OCI-LY3 (cell line): ENCODE measurements around the gene LRRC61.

Experiments
- EZH2phosphoT487 ChIP-seq: fragments of 200-600 bp; shearing (Covaris generic); IDR thresholded peaks from 2 replicates; pipeline ENCODE4 v1.6.1; 2018; ENCODE audit warnings: antibody characterized with exemption, mixed run types, low read depth
- TF ChIP-seq, protein P1 (sequence below): fragments of 200-600, 300-600 bp; sonication (generic); IDR thresholded peaks from 2 replicates; pipeline ENCODE4 v1.5.1; 2014; ENCODE audit warnings: antibody characterized with exemption, low read length, low read depth

GRCh38 chr7:150338166-150338829, 15.1 kb downstream of the LRRC61 start:
- TF ChIP-seq EZH2phosphoT487: no peak
- TF ChIP-seq, protein P1, sequence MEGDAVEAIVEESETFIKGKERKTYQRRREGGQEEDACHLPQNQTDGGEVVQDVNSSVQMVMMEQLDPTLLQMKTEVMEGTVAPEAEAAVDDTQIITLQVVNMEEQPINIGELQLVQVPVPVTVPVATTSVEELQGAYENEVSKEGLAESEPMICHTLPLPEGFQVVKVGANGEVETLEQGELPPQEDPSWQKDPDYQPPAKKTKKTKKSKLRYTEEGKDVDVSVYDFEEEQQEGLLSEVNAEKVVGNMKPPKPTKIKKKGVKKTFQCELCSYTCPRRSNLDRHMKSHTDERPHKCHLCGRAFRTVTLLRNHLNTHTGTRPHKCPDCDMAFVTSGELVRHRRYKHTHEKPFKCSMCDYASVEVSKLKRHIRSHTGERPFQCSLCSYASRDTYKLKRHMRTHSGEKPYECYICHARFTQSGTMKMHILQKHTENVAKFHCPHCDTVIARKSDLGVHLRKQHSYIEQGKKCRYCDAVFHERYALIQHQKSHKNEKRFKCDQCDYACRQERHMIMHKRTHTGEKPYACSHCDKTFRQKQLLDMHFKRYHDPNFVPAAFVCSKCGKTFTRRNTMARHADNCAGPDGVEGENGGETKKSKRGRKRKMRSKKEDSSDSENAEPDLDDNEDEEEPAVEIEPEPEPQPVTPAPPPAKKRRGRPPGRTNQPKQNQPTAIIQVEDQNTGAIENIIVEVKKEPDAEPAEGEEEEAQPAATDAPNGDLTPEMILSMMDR: no peak
